GM21526 (cell line): ENCODE data around the gene SHROOM3.

ENCODE experiments used
- ATAC-seq: cut with Tn5 transposase; IDR thresholded peaks from one replicate; pipeline ENCODE4 v1.9.1; 2021; ENCODE audit warnings: moderate library complexity; ENCODE audit not compliant: unreplicated experiment, low FRiP score

Gene SHROOM3

DNA sequence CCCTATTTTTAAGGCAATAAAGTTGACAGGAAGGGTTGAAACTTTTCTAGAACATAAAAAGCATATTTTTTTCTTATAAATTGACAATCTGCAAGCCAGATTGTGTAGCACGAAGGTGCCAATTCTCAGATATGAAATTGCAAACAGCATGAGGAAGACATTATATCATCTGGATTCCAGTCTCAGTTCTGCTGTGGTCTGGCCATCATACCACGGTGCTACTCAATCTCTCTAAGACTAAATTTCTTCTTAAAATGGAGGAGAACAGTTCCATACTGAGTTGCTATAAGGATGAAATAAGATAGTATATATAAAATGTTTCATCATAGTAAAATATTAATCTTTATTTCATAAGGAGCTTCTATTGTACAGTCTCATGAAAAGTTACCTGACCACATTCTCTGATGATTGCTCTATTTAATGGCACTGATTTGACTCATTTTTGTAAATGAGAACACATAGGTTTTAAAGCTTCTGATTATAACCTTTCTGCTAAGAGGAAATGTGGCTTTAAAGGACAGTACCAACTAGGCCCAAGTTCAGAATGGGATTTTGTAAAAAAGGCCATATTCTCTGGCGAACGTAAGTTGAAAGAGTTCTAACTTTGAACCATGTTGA is 127.9 kb downstream of the SHROOM3 start:
- no peak for ATAC-seq

DNA sequence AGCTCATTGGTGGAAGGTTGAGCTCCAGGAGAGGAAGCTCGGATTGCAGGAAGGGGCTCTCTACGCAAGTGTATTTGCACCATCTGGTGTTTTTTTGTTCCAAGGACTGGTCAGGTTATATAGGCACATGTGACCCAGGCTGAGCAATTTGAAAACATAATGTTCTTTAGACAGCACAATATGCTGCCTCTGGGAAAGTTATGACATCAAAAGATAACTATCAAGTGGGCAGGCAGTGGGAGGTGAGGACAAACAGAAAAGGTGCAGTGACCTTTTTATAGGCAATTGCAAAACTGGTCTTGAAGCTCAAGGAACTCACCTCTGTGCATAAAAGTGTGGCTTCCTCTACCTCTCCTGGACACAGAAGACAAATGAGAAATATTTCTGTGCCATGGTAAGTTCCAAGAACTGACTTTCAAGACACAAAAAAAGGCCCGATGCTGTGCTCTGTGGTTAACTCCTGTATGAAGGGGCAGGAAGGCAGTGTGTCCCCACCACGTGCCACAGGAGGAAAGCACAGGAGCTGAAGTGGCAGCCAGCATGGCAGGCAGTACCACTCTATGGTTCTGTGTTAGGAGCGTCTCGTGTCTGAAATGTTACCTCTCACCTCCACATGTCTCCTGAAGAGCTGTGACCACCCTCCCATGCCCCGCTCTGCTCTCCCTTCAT is 128.6 kb downstream of the SHROOM3 start:
- ATAC-seq: no peak

DNA sequence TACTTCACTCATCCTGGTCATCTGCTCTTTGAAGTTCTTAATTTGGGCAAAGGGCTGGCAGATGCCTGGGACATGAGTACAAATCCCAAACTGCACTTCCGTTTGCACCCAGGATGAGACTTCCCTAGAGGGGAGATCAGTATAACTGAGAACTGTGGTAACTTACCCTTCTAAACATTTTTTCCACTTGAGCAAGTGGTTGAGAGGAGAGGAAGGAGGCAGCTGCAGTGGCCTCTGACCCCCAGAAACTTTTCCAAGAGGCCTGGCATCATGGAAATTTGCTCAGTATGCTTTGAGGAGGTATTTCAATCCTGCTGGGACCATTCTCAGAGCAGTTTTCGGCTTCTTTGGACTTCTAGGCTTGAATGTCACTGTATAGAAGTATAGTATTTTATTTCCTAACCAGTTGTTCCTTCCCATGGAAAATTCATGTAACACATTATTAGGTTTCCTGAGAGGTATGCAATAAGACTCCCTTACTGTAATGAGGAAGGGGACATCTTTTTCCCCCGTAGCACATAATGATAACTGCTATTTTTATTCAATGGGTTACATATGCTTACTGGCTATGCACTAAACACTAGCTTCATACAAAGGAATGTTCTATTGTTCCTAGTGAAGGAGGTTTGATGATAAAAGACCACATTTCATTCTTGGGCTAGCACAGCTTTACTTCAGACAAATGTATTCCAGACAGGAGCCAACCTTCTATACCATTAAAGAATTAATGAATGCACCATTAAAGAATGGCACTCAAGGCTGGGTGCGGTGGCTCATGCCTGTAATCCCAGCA is 129.3 kb downstream of the SHROOM3 start:
- ATAC-seq: no peak

DNA sequence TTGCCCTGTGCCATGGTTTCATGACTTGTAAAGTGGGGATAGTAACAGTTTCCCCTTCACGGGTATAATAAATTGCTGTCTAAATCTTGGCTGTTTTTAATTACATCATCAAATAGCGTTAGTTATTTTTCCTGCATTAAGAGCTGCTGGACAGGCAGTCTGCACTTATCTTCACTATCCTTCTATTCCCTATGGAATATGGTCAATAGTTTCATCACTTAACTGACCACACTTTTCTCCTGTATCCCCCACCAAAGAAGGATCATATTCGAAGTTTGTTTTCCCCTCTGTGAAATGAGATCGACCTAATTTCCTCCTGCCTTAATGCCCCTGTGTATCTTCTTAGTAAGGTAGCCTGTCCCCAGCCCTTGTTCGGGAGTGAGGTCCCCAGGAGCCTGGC is 133.2 kb downstream of the SHROOM3 start:
- ATAC-seq: no peak

DNA sequence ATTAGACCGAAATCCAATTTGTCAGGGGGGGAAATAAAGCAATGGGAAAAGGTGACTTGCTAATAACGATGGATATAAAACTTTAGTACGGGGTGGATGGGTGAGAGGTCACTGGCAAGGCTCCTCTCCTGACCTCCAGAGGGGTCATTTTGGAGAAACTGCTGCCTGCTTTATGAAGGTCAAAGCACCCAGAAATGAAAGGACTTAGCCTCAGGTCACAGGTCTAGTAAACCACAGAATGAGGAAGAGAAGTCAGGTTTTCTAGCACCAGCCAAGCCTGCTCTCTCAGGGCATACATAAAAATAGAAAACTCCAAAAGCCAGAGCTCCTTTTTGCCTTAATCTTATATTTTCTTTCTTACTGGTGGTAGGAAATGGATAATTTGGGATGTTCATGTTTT is 134.2 kb downstream of the SHROOM3 start:
- no peak for ATAC-seq

DNA sequence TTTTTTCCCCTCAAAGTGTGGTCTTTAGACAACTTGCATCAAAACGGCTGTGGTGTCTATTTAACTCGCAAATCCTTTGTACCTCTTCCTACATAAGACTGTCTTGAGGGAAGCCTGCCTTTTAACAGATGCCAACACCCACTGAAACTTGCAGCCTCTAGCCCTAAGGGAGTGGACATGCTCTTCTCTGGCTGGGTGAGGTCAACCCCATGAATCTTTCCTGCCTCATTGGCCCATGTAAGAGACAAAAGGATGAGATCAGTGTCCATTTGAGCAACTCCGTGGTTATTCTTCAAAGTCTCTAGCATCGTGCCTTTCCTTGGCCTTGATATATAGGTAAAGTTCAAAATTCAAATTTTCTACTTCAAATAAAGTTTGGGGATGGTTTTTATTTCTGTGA is 134.7 kb downstream of the SHROOM3 start:
- no peak for ATAC-seq

DNA sequence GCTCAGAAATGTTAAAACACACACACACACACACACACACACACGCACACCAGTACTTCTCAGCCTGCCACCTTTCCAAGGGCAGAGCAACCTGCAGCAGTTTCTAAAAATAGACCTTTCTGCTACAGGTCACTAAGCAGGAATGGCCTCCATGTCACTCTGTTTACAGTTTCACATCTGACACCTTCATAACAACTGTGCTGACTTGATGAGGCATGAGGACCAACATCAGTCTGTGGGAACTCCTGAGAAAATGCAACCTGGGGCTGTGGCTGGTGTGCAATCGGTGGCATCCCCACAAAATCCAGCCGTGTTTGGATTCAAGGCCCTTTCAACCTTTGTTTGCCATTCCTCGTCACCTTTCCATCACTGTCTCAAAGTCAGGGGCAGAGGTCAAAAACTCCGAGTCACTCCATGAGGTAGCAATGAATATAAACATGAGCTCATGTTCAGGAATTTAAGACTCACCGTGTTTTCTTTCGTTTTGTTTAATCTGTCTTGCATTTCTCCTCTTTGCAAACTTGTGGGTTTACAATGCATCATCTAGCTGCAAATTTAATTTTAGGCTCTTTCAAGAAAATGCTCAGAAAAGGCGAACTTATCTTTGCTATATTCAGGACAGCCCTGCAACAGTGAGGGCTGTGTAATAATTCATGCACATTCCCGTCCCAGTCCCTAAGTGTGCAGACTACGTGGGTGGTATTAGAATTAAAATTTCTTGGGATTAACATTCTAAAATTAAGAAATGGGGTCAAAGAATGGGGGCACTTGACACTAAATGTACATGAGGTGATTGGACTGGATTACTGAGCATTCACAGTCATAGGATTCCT is 135.3 kb downstream of the SHROOM3 start:
- ATAC-seq: no peak

DNA sequence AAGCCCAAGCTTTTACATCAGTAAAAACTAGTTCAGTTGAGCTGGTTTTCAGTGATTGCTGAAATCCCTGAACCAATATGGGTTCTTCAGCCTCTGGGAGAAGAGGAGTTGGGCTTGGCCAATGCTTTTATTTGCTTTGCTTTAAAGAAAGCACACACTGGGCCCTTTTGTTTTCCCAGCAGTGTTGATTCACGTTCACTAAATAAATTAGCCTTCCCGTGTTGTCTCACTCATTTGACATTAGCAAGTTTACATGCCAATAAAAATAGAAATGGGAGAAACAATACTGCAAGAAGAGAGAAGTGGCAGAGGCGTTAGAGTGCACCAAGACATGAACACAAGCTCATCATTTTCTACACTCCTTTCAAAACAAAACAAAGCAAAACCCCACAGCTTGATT is 136.2 kb downstream of the SHROOM3 start:
- no peak for ATAC-seq

DNA sequence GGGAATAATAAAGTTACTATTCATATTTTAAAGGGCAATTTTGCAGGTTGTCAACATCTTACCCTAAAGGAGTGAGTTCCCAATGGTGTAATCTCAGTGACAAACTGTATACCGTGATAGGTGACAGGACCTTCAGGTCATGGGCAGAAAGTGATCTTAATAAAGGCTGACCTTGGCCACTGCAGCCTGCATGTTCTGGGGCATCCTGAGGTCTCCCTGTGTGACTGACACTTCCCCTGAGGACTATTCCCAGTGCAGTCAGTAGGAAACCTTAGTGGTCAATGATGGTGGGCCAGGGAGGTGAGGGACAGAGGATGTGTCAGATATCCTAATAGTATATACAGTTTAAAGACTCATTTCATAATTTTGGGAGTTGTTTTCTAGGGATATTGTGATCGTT is 137.2 kb downstream of the SHROOM3 start:
- no peak for ATAC-seq

DNA sequence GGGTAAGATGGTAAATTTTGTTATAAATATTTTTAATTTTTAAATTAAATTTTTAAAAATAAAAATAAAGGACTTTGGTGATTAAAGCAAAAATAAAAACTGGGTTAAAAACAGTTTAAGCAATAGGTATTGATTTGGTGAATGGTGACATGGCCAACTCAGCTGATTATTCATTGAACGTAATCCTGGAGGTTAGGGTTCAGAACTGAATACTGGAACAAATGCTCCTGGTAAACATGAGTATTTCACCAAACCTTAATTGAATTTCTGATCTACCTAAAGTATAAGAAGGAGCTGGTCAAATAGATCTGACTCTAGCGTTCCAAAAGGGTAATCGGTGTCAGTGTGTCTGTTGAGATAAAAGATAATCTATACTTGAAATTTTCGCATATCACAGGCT is 141.8 kb downstream of the SHROOM3 start:
- no peak for ATAC-seq

DNA sequence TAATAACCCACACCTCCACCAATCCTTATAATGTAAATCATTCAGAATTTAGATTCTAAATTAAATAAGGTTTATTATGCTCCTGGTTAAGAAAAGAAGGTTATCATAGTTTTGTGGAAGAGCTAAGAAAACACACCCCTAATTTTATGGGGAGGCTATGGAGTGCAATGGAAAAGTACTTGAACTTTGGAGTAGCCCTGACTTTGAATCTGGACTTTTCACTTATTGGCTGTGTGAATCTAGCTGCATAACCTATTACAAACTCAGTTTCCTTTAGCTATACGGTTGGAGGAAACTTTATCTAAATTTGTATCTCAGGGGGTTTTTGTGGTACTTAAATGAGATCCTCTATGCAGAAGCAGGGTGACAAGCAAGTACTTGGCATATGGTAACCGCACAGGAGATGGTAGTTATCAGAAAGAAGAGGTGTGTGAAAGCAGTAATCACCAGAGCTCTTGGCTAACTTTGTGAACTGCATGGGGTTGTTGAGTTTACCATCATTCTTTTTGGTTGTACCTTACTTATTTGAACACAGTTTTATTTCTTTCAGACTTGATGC is 143.1 kb downstream of the SHROOM3 start:
- no peak for ATAC-seq

DNA sequence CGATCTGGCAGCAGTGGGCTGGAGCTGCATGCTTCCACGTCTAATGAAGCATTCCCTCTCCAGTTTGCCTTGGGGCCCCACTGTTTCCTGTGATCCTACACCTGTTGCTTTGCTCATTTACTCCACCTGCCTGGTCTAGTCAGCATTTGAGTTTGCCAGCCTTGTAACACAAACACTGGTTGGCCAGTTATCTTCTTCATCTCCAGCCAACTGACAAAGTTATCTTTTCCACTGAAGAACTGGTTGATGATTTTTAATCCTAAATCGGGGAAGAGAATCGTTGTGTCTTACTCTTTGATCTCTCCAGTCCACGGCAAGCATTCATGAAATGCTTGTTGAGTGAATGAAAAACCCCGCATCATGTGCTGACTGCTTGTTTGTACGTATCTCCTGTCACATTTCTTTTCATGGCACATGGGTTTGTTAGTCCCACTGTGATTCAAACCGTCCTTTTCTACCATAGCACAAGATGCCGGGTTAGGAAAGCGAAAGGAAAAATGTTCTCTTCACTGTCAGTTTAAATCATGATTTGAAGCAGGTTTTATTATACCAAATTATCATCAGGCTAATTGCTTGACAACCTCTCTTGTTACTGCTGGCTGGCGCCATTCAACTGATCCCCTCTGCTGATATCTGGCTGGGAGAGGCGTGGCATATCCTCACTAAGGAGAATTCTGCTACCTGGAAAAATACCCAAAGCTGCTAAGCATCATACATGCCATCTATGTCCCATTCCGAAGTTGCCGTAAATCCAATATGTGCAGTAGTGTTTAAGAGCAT is 144.8 kb downstream of the SHROOM3 start:
- no peak for ATAC-seq

DNA sequence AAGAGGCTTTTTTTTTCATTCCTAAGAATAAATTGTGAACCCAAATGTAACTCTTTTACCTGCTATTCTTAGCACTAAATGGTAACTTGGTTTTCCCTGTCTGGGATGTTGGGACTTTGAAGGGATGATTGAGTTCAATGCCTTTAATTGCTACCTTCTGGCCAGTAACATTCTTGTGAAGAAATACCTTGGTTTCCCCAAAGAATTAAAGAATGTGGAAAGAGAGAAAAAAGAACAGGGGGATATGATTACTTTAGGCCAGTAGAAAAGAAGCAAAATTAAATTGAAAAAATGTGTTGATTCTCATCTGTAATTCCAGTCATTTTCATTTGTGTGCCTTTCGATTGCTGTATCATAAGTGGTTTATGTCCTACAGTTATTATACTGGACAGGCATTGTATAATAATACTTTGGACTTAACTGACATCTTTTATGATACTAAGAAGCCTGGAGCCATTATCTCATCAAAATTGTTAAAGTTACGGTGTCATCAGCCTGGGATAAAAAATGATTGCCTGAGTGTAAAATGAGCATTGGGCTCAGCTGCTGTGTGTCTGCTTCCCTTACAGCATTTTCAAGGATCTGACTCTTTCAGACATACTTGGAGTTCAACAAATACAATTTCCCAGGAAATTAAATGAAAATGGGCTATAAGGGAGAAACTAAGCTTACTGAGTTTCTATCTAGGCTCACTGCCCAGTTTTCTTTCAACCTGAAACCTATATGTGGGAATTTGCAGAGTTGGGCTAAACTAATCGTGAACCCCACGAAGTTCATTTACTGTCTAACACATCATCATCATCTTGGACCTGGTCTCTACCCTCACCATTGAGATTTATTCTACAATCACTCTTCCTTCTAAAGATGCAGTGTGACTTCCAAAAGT is 146.3 kb downstream of the SHROOM3 start:
- ATAC-seq: no peak

DNA sequence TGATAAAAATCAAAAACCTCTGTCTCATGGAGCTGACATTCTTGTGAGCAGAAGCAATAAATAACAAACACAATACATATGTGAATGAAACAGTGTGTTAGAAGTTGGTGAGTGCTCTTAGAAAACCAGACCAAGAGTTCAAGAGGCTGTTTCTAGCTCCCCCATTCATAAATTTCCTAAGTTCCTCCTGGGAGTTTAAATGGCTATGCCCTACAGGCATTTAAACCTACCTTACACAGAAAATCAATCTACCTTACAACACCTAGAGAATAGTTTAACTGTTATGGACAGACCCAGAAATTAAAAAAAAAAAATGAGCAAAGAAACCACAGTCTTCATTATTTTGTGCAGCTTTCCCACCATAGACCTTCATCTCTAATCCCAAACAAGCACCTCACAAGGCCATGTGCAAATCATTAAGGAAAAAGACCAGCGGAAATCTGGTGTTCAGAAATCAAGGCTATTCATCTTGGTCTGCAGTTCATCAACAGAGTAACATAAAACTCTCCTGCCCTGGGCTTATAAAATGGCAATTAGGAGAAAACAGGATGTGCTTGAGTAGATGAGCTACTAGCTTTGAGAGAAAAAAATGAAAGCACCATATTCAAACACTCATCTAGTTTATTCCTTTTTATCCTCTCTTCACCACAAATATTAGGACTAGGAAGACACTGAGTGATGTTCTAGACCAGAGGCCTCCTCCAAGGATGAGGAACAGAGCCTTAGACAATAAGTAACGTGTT is 147.2 kb downstream of the SHROOM3 start:
- no peak for ATAC-seq

DNA sequence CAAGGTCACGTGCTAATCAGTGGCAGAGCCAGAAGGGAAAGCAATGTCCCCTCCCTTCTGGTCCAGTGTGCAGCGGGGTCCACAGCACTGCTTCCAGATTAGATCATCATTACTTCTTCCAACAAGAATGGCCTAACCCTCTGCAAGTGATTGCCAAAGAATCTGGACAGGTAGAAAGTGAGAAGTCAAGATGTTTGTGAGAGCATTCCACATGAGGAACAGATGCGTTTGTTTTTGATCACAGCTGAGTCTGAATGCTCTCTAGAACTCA is 147.7 kb downstream of the SHROOM3 start:
- ATAC-seq: no peak

DNA sequence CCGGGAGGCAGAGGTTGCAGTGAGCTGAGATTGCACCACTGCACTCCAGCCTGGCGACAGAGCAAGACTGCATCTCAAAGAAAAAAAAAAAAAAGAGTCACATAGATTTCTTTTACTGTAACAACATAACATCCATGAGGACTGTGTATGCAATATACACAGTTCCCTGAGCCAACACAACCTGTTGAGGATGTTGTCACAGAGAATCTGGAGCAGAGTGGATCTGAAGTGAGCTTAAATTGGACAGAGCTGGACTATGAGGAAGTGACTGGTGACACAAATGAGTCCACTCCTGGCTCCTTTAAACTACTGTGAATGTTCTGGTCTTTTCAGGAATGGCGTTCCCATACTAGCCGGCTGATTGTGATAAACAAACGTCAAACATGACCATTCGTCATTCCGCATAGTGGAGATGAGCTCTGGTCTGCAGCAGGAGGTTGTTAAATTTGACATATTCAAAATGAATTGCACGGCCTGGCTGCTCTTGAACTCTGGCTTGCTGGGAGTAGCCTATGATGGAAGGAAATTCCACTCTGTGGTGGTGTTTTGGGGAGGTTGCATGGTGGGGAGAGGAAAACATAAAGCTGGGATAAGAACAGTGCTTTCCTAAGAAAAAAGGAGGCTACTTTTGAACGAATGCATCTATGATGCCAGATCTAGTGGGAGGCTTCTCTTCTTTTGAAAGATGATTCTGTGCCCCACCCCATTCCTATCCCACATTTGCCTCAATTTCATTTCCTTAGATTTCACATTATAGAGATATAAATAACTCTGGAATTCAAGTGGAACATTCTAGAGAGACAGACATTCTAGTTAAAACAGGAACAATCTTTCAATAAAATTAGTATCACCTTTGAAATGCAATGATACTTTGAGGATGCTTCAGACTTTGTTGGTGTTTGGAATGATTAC is 149.5 kb downstream of the SHROOM3 start:
- ATAC-seq: no peak

DNA sequence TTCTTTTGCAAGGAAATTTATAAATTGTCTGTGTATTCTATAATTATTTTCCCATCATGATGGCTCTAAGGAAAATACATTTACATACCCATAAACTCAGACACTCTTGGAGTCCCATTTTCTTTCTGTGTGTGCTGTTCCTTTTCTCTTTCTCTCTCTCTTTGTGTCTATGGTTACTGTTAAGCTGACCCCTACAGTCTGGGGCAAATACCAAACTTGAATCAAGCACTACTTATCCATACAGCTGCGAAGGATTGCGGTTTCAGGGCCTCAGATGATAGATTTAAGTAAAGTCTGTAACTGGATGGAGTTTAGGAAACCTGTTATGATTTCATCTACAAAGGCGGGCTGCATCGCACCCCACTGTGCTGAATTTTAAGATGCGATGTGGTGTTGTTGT is 150.2 kb downstream of the SHROOM3 start:
- ATAC-seq: no peak
